HG03139 (cell line): ENCODE data around the gene CENPA.

Experiments
- ATAC-seq: cut with Tn5 transposase; IDR thresholded peaks from one replicate; pipeline ENCODE4 v1.9.1; 2021; ENCODE audit not compliant: unreplicated experiment

The CENPA gene

DNA sequence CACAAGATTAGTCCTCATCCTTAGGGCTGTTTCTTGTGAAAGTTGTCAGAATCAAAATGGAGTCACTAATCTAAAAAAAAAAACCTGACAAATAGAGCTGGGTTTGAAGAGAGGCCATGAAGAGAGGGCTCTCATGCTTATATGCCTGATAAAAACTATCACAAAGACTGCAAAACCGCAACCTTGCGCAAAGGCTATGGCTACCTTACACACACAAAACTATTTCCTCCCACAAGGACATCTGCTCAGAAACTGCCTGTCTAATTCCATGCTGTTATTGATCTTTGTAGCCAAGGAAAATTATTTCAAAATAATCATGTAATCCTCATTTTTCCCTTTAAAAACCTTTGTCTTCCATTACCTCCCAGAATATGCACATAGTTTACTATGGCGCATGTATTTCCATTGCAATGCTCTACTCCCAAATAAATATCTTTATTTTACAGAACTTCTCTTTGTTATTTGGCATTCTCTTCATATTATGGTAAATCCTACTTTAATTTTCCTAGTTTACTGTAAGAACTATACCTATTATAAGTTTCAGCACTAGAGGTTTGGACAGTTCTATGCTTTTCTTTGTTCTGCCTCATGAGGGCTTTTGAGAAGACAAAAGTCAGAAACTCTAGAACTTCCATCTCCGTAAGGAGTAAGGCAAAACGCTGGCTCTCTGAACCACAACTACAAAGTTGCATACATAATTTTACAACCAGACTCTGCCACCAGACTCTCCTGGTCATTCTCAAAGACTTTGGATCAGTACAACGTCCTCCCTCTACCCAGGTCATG is 52.5 kb downstream of the CENPA start:
- no peak for ATAC-seq

DNA sequence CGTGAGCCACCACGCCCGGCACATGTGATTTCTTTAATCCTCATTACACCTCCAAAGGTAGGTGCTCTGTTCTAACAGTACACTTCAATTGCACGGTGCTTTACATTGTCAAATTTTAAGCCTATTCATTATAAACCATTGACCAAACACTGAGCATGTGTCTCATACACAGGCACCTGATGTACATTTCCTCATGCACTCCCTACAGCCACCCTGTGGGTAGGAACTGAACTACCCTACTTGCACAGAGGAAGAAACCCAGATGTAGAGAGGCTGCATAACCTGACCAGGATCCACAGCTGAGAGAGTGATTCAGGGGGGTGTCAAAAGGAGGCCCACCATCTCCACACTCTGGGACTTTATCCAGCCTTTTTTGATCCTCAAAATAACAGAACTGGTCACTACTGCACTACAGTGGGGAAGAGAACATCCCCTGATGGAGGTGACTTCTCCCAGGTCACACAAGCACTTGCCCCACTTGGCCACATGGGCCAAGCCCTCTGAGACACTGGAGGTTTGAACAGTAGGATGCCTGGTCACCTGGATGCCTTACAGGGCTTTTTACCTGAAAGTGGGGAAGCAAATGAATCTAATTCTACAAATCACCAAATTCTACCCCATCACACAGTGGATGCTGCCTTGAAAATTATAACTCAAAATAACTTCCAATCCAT is 55.2 kb downstream of the CENPA start:
- ATAC-seq, result no peak

DNA sequence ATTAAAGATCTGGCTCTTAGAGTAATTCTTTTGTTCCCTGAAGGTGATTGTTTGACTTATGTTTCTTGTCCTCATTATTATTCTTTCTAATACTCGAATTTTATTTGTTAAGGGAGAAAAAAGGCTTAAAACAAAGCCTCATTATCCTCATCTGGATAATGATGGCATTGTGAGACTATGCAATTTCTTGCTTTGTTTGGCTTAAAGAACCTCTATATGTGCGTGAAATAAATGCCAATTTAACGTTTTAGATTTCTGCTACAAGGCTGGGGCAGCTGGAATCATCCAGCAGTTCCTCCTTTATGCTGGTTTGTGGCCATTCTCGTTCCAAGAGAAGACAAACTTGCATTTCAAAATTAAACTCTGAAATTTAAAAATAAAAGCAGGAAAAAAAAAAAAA is 57.2 kb downstream of the CENPA start:
- no peak for ATAC-seq
